H1 (cell line): ENCODE measurements around the gene PSD2. TPM values are rescaled to one million over a fixed set of nuclear protein-coding genes. Genes with fewer than 3 reads are reported as not detected.

Experiments used
- BRCA1 ChIP-seq: IDR thresholded peaks from 2 replicates; pipeline ENCODE4 v1.6.1; 2012; ENCODE audit warnings: low read depth, low read length, improper control_type of control experiment
- CBX5 ChIP-seq: fragments of 300-800, 300-1000 bp; sonication (generic); IDR thresholded peaks from 2 replicates; pipeline ENCODE4 v1.7.1; 2016; ENCODE audit warnings: antibody characterized with exemption, low read length, low read depth
- CHD7 ChIP-seq: fragments of 300-600 bp; sonication (generic); IDR thresholded peaks from 2 replicates; pipeline ENCODE4 v1.7.1; 2012; ENCODE audit warnings: low read length, moderate library complexity, mild to moderate bottlenecking, inconsistent platforms; ENCODE audit not compliant: insufficient replicate concordance
- CREB1 ChIP-seq: IDR thresholded peaks from 2 replicates; pipeline ENCODE4 v1.6.1; 2012; ENCODE audit warnings: inconsistent platforms
- POLR2AphosphoS5 ChIP-seq: IDR thresholded peaks from 2 replicates; pipeline ENCODE4 v1.6.1; 2011; ENCODE audit warnings: low read depth, low read length
- SUZ12 ChIP-seq: fragments of 200-600 bp; sonication (generic); IDR thresholded peaks from 2 replicates; pipeline ENCODE4 v1.6.1; 2012; ENCODE audit warnings: mild to moderate bottlenecking, inconsistent platforms, low read length, moderate library complexity, mixed read lengths
- ZNF274 ChIP-seq: IDR thresholded peaks from 2 replicates; pipeline ENCODE4 v1.7.0; 2012; ENCODE audit warnings: low read length, borderline replicate concordance; ENCODE audit errors: extremely low read depth
- polyA plus RNA-seq, 7 experiments: library from polyadenylated mRNA; depleted of rRNA in 3 of 7; stranded (reverse) in 5 of 7; unstranded in 2 of 7; fragments of >200 nt in 5 of 7; fragments of 200-250 nt in 2 of 7; gene quantifications; 1 replicate in 5 of 7; 2 replicates in 1 of 7; 4 replicates in 1 of 7; pipeline versions ENCODE4 v1.2.1 to v1.2.3, GENCODE V29; 2011 to 2013; ENCODE audit warnings: missing spikeins in 2 of 7, mixed read lengths in 2 of 7
- total RNA-seq: library from RNA; stranded (reverse); fragmentation: NEBNext Ultra II Directional; extraction: Animal tissue kit (Norgen Biotek cat#: 25700); gene quantifications from 2 replicates; pipeline ENCODE4 v1.2.1, GENCODE V29; 2021

Gene PSD2
- total and polyA plus RNA-seq, 2 of the 8 experiments (the other 6 are each of a cell fraction or from before 2014, with no cell fraction given) = 0.06 to 0.14 TPM

GRCh38 chr5:139849942-139850341 lies 54.3 kb downstream of the PSD2 start (continued):
- no peak for TF ChIP-seq CHD7
- TF ChIP-seq CBX5 = no peak
- TF ChIP-seq POLR2AphosphoS5 = no peak
- TF ChIP-seq CREB1 = no peak
- TF ChIP-seq BRCA1 = no peak
- TF ChIP-seq SUZ12 = no peak
- TF ChIP-seq ZNF274 = no peak
